ENCODE data around the gene FAM186B. TPM values are rescaled to one million over a fixed set of nuclear protein-coding genes. Genes with fewer than 3 reads are reported as not detected.

Gene FAM186B
- total RNA-seq, 1 experiment from 2014 or later: 0.46 TPM

- Mint-ChIP-seq H3K27ac (no peak overlapping the region), H3K36me3 (ENCODE audit: insufficient read depth in 1 of 3, low read depth in 3 of 3) (peaks cover 27 to 65% (median 60%) of the 10 kb centered on the region in 3 experiments; a peak in 6 of 7 replicates), H3K4me3 (no peak overlapping the region), H3K27me3 (ENCODE audit: low read depth) (peaks cover 1% of the 10 kb centered on the region; the same call in 1 of the 2 replicates), H3K4me1 (no peaks in the 10 kb centered on the region), H3K9me3 (no peaks in the 10 kb centered on the region; a peak in 1 of 5 replicates)
- no peak overlapping the region for H2AK5ac ChIP-seq (ENCODE audit: insufficient read length, low read length)
- no peak overlapping the region for H2BK120ac ChIP-seq (ENCODE audit: low read depth, low read length, poor library complexity, severe bottlenecking)
- no peak overlapping the region for H3T11ph ChIP-seq (ENCODE audit: low read length)
- no peak for DNase-seq
- H2BK5ac ChIP-seq (ENCODE audit: insufficient read length, low read length): no peak overlapping the region
- H3K79me1 ChIP-seq (ENCODE audit: insufficient read depth, low read depth, low read length, poor library complexity, severe bottlenecking): no peaks in the 10 kb centered on the region
- H3K9ac ChIP-seq (ENCODE audit: extremely low read depth, insufficient read length, low read length): no peak overlapping the region
- no peak overlapping the region for H3K18ac ChIP-seq (ENCODE audit: insufficient read length, low read depth, low read length)
- no CpG with 5 or more reads among the region's 17 CpGs for WGBS (ENCODE audit: extremely low coverage, insufficient read length, low lambda C conversion rate)
- H3K4me2 ChIP-seq (ENCODE audit: insufficient read depth, insufficient read length, low read length): no peak overlapping the region
- no peak overlapping the region for H4K5ac ChIP-seq (ENCODE audit: insufficient read length, low read depth, low read length)
- H4K91ac ChIP-seq (ENCODE audit: insufficient read length, low read depth, low read length): no peak overlapping the region
- no peaks in the 10 kb centered on the region for H3K23me2 ChIP-seq (ENCODE audit: insufficient read length, low read depth, low read length, poor library complexity, severe bottlenecking)
- H2BK15ac ChIP-seq (ENCODE audit: low read depth, low read length): no peak overlapping the region
- no peak overlapping the region for H3K14ac ChIP-seq (ENCODE audit: insufficient read depth, low read length)
- H3K4ac ChIP-seq (ENCODE audit: low read depth, low read length): no peak overlapping the region
- H3K4me1 ChIP-seq (ENCODE audit: insufficient read depth, low read length): no peaks in the 10 kb centered on the region
- no peak overlapping the region for H3K56ac ChIP-seq (ENCODE audit: insufficient read length, low read depth, low read length)
- no peaks in the 10 kb centered on the region for H3K27me3 ChIP-seq (ENCODE audit: insufficient read depth, low read length)
- no peak overlapping the region for H3K27ac ChIP-seq (ENCODE audit: insufficient read length, low read depth, low read length)
- no peak overlapping the region for H3K23ac ChIP-seq (ENCODE audit: insufficient read length, low read depth, low read length)
- H4K20me1 ChIP-seq (ENCODE audit: control insufficient read depth, insufficient read depth, insufficient read length): no peaks in the 10 kb centered on the region
- H3K79me2 ChIP-seq (ENCODE audit: insufficient read depth, low read length): no peaks in the 10 kb centered on the region
- TF ChIP-seq CTCF (conservative IDR thresholded peaks at IDR 0.05): no peak
- H2BK12ac ChIP-seq (ENCODE audit: insufficient read length, low read depth, low read length): no peak overlapping the region
- H4K8ac ChIP-seq (replicated peaks; ENCODE audit: insufficient read length, low read depth, low read length): no peak overlapping the region
- no peaks in the 10 kb centered on the region for H3K9me3 ChIP-seq (ENCODE audit: control insufficient read depth, low read depth, low read length)
- no peak overlapping the region for H2AFZ ChIP-seq (ENCODE audit: low read length)
- no peak overlapping the region for H2BK20ac ChIP-seq (ENCODE audit: low read depth, low read length, poor library complexity, severe bottlenecking)
Observed at GRCh38 chr12:49559011-49559675, 46.3 kb downstream of the FAM186B start.
